Measurements from ENCODE around the gene HS6ST2.

GRCh38 chrX:132732236-132732635 is 226.2 kb downstream of the HS6ST2 start:
- TF ChIP-seq CTCF (conservative IDR thresholded peaks at IDR 0.05): no peak
- TF ChIP-seq ZFX (IDR thresholded peaks at IDR 0.05): no peak
